Measurements from ENCODE around the gene PPP1R15A. TPM values are rescaled to one million over a fixed set of nuclear protein-coding genes. Genes with fewer than 3 reads are reported as not detected.
"Not testable (repeated sequence)": the region's sequence is repeated elsewhere in the genome, so short reads cannot be mapped to it uniquely, and the experiment has no call there.

PPP1R15A gene
- polyA plus RNA-seq, 1 experiment: 43.0 TPM

DNA sequence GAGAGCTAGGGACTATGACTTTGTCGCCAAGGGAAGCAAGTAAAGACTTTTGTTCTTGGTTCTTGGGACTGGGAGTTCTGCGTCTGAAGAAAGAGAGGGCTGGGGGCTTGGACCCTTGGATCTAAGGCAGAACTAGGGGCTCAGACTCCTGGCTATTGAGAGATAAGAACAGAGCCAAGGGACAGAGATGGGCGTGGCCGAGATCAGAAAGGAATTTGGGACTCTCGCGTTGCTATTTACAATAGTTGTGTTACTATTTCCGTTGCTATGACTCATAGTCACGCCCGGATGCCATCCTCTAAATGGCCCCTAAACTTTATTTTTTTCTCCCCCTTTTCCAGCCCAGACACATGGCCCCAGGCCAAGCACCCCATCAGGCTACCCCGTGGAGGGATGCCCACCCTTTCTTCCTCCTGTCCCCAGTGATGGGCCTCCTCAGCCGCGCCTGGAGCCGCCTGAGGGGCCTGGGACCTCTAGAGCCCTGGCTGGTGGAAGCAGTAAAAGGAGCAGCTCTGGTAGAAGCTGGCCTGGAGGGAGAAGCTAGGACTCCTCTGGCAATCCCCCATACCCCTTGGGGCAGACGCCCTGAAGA, 759 bp downstream of the PPP1R15A start:
- H3K36me3 ChIP-seq (ENCODE audit: control insufficient read depth, insufficient read depth, low read length): peaks cover 24% of the 10 kb centered on the region
- CTCF ChIA-PET: interaction anchor here (0.9 to 3.5 kb wide), 3 partner anchors 37 to 125 kb away, joined by 3 to 12 read pairs (median 5); partner anchors contain the start of gene HSD17B14
- peak; percentile 87 for DNase-seq (ENCODE audit: low read depth)
- TF ChIP-seq, protein P1, sequence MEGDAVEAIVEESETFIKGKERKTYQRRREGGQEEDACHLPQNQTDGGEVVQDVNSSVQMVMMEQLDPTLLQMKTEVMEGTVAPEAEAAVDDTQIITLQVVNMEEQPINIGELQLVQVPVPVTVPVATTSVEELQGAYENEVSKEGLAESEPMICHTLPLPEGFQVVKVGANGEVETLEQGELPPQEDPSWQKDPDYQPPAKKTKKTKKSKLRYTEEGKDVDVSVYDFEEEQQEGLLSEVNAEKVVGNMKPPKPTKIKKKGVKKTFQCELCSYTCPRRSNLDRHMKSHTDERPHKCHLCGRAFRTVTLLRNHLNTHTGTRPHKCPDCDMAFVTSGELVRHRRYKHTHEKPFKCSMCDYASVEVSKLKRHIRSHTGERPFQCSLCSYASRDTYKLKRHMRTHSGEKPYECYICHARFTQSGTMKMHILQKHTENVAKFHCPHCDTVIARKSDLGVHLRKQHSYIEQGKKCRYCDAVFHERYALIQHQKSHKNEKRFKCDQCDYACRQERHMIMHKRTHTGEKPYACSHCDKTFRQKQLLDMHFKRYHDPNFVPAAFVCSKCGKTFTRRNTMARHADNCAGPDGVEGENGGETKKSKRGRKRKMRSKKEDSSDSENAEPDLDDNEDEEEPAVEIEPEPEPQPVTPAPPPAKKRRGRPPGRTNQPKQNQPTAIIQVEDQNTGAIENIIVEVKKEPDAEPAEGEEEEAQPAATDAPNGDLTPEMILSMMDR (IDR thresholded peaks at IDR 0.05; ENCODE audit: insufficient read depth, low read depth, low read length): no peak
- POLR2A ChIA-PET: interaction anchor here (1.0 kb wide), 1 partner anchor 91 kb away, joined by 4 read pairs; no protein-coding TSS in a partner anchor
- no peaks in the 10 kb centered on the region for H3K27me3 ChIP-seq (ENCODE audit: control insufficient read depth, insufficient read depth, low read length)
- peak overlapping the region; percentile 88 for H3K4me3 ChIP-seq (ENCODE audit: low read depth, low read length)

DNA sequence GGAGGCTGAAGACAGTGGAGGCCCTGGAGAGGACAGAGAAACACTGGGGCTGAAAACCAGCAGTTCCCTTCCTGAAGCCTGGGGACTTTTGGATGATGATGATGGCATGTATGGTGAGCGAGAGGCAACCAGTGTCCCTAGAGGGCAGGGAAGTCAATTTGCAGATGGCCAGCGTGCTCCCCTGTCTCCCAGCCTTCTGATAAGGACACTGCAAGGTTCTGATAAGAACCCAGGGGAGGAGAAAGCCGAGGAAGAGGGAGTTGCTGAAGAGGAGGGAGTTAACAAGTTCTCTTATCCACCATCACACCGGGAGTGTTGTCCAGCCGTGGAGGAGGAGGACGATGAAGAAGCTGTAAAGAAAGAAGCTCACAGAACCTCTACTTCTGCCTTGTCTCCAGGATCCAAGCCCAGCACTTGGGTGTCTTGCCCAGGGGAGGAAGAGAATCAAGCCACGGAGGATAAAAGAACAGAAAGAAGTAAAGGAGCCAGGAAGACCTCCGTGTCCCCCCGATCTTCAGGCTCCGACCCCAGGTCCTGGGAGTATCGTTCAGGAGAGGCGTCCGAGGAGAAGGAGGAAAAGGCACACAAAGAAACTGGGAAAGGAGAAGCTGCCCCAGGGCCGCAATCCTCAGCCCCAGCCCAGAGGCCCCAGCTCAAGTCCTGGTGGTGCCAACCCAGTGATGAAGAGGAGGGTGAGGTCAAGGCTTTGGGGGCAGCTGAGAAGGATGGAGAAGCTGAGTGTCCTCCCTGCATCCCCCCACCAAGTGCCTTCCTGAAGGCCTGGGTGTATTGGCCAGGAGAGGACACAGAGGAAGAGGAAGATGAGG, 1.5 kb downstream of the PPP1R15A start:
- peaks cover 28% of the 10 kb centered on the region for H3K36me3 ChIP-seq (ENCODE audit: control insufficient read depth, insufficient read depth, low read length)
- H3K27me3 ChIP-seq (ENCODE audit: control insufficient read depth, insufficient read depth, low read length): no peaks in the 10 kb centered on the region
- TF ChIP-seq, protein P1 (IDR thresholded peaks at IDR 0.05; ENCODE audit: insufficient read depth, low read depth, low read length): no peak
- ChIA-PET CTCF (interaction anchor here (1.2 to 3.5 kb wide), 3 partner anchors 31 to 97 kb away, joined by 3 to 12 read pairs (median 5); partner anchors contain the start of gene HSD17B14), POLR2A (interaction anchor here (0.6 to 1.0 kb wide), 2 partner anchors 90 to 405 kb away, joined by 4 to 6 read pairs; no protein-coding TSS in a partner anchor)
- DNase-seq (ENCODE audit: low read depth): no peak
- H3K4me3 ChIP-seq (ENCODE audit: low read depth, low read length): peak overlapping the region; percentile 88

DNA sequence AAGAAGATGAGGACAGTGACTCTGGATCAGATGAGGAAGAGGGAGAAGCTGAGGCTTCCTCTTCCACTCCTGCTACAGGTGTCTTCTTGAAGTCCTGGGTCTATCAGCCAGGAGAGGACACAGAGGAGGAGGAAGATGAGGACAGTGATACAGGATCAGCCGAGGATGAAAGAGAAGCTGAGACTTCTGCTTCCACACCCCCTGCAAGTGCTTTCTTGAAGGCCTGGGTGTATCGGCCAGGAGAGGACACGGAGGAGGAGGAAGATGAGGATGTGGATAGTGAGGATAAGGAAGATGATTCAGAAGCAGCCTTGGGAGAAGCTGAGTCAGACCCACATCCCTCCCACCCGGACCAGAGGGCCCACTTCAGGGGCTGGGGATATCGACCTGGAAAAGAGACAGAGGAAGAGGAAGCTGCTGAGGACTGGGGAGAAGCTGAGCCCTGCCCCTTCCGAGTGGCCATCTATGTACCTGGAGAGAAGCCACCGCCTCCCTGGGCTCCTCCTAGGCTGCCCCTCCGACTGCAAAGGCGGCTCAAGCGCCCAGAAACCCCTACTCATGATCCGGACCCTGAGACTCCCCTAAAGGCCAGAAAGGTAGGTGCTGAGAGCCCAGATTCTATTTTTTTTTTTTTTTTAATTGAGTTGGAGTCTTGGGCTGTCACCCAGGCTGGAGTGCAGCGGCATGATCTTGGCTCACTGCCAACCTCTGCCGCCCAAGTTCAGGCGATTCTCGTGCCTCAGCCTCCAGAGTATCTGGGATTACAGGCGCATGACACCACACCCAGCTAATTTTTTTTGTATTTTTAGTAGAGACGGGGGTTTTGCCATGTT, 2.3 kb downstream of the PPP1R15A start:
- Histone ChIP-seq H3K36me3 (ENCODE audit: control insufficient read depth, insufficient read depth, low read length) (peaks cover 28% of the 10 kb centered on the region), H3K27me3 (ENCODE audit: control insufficient read depth, insufficient read depth, low read length) (no peaks in the 10 kb centered on the region), H3K4me3 (ENCODE audit: low read depth, low read length) (peak overlapping the region; percentile 88)
- TF ChIP-seq, protein P1 (IDR thresholded peaks at IDR 0.05; ENCODE audit: insufficient read depth, low read depth, low read length): no peak
- CTCF ChIA-PET: interaction anchor here (0.8 to 3.5 kb wide), 7 partner anchors 22 to 119 kb away, joined by 3 to 12 read pairs (median 4); partner anchors contain the start of genes HSD17B14 and RUVBL2
- DNase-seq (ENCODE audit: low read depth): no peak
- POLR2A ChIA-PET: interaction anchor here (0.6 to 1.0 kb wide), 3 partner anchors 89 to 406 kb away, joined by 4 to 6 read pairs (median 5); no protein-coding TSS in a partner anchor

DNA sequence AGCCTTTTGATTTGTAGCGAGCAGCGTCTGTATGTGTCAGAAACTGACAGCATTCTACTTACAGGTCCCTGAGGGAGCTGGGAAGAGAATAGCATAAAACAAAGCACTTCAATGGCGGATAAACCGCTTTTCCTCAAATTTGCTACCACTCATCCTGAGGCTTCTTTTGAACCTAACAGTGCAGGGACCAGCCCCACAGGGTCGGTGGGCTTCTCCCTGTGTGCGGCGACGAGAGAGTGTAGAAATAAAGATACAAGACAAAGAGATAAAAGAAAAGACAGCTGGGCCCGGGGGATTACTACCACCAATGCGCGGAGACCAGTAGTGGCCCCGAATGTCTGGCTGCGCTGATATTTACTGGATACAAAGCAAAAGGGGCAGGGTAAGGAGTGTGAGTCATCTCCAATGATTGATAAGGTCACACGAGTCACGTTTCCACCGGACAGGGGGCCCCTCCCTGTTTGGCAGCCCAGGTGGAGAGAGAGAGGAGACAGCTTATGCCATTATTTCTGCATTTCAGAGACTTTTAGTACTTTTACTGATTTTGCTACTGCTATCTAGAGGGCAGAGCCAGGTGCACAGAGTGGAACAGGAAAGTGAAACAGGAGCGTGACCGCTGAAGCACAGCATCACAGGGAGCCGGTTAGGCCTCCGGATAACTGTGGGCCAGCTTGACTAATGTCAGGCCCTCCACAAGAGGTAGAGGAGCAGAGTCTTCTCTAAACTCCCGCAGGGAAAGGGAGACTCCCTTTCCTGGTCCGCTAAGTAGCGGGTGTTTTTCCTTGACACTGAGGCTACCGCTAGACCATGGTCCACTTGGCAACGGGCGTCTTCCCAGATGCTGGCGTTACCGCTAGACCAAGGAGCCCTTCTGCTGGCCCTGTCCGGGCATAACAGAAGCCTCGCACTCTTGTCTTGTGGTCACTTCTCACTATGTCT, 4.1 kb downstream of the PPP1R15A start:
- CTCF ChIA-PET: interaction anchor here (0.6 to 1.5 kb wide), 3 partner anchors 30 to 117 kb away, joined by 3 to 4 read pairs (median 3); partner anchors contain the start of gene RUVBL2
- POLR2A ChIA-PET; DNase-seq (ENCODE audit: low read depth): not testable (repeated sequence)

More for the DNA sequence above, 4.1 kb downstream of the PPP1R15A start:
- Histone ChIP-seq H3K4me3 (ENCODE audit: low read depth, low read length) (peak overlapping the region; percentile 88), H3K36me3 (ENCODE audit: control insufficient read depth, insufficient read depth, low read length) (peaks cover 28% of the 10 kb centered on the region)
- H3K27me3 ChIP-seq (ENCODE audit: control insufficient read depth, insufficient read depth, low read length): not testable (repeated sequence)

Data from BJ (cell line).